K562 treated with DMSO at 1 percent for 24 hours (cell line): ENCODE data around the gene RDH13. TPM values are rescaled to one million over a fixed set of nuclear protein-coding genes. Genes with fewer than 3 reads are reported as not detected.

Experiments used
- total RNA-seq: library from RNA; unstranded; fragments of 300-600 nt; gene quantifications from 2 replicates; pipeline ENCODE4 v1.2.3, GENCODE V29; 2022; ENCODE audit warnings: low read depth; ENCODE audit not compliant: insufficient read depth

Gene RDH13
- total RNA-seq = 28.5 and 34.8 TPM in 2 replicates

GRCh38 chr19:55062735-55063491 lies at the start of gene RDH13:
TSS of gene RDH13 (minus strand) at chr19:55063148. CDS start at chr19:55063032, 116 bp downstream.

GRCh38 chr19:55075371-55075998 lies 12.5 kb upstream of the RDH13 start, which contains the start of gene EPS8L1:
TSS of gene EPS8L1 (plus strand) at chr19:55075869. CDS start at chr19:55076445, 576 bp downstream.

Other genes with a start within 250 kb of the RDH13 start
- gene KIR3DL1, start 246.7 kb downstream of the RDH13 start, total RNA-seq = not detected in 2 replicates
- gene KIR2DS4, start 230.5 kb downstream of the RDH13 start, total RNA-seq = not detected in 2 replicates
- gene KIR3DL2, start 212.7 kb downstream of the RDH13 start, total RNA-seq = not detected in 2 replicates
- not detected in 2 replicates for gene FCAR, start 188.9 kb downstream of the RDH13 start, total RNA-seq
- not detected in 2 replicates for gene NCR1, start 157.0 kb downstream of the RDH13 start, total RNA-seq
- 0.13 TPM in 1 of 2 replicates, not detected in the other for gene NLRP7, start 115.6 kb downstream of the RDH13 start, total RNA-seq
- 36.5 and 37.5 TPM in 2 replicates for gene NLRP2, start 96.8 kb downstream of the RDH13 start, total RNA-seq
- 0.95 and 1.1 TPM in 2 replicates for gene GP6, start 24.9 kb downstream of the RDH13 start, total RNA-seq
- gene EPS8L1, start 12.7 kb upstream of the RDH13 start, total RNA-seq = 15.6 and 19.8 TPM in 2 replicates
- gene PPP1R12C, start 54.5 kb upstream of the RDH13 start, total RNA-seq = 102 TPM in 2 replicates
- 320 and 369 TPM in 2 replicates for gene TNNT1, start 86.1 kb upstream of the RDH13 start, total RNA-seq
- 62.6 and 70.5 TPM in 2 replicates for gene TNNI3, start 94.6 kb upstream of the RDH13 start, total RNA-seq
- 19.6 and 22.9 TPM in 2 replicates for gene DNAAF3, start 103.5 kb upstream of the RDH13 start, total RNA-seq
- 7.9 and 9.6 TPM in 2 replicates for gene SYT5, start 117.1 kb upstream of the RDH13 start, total RNA-seq
- gene PTPRH, start 146.4 kb upstream of the RDH13 start, total RNA-seq = 28.3 and 33.7 TPM in 2 replicates
- 14.2 and 19.4 TPM in 2 replicates for gene TMEM86B, start 165.6 kb upstream of the RDH13 start, total RNA-seq
- 109 and 112 TPM in 2 replicates for gene PPP6R1, start 195.9 kb upstream of the RDH13 start, total RNA-seq
- gene HSPBP1, start 217.0 kb upstream of the RDH13 start, total RNA-seq = 89.9 and 92.8 TPM in 2 replicates
- gene BRSK1, start 220.8 kb upstream of the RDH13 start, total RNA-seq = 7.4 and 8.4 TPM in 2 replicates